ENCODE results near the gene ASB9.

GRCh38 chrX:15221321-15221720 lies 48.6 kb downstream of the ASB9 start:
- TF ChIP-seq POLR2AphosphoS5 (IDR thresholded peaks at IDR 0.05) (no peak), CTCF (IDR thresholded peaks at IDR 0.05) (no peak), POLR2A (IDR thresholded peaks at IDR 0.05) (no peak)
